ENCODE data around the gene TNFSF9.
"Not testable (repeated sequence)": the region's sequence is repeated elsewhere in the genome, so short reads cannot be mapped to it uniquely, and the experiment has no call there.

The TNFSF9 gene

GRCh38 chr19:6572217-6572616, 41.4 kb downstream of the TNFSF9 start:
- no peak for DNase-seq (ENCODE audit: low read depth in 3 of 3)

GRCh38 chr19:6573350-6573749, 42.5 kb downstream of the TNFSF9 start:
- no peak for DNase-seq (ENCODE audit: low read depth in 3 of 3)

DNA sequence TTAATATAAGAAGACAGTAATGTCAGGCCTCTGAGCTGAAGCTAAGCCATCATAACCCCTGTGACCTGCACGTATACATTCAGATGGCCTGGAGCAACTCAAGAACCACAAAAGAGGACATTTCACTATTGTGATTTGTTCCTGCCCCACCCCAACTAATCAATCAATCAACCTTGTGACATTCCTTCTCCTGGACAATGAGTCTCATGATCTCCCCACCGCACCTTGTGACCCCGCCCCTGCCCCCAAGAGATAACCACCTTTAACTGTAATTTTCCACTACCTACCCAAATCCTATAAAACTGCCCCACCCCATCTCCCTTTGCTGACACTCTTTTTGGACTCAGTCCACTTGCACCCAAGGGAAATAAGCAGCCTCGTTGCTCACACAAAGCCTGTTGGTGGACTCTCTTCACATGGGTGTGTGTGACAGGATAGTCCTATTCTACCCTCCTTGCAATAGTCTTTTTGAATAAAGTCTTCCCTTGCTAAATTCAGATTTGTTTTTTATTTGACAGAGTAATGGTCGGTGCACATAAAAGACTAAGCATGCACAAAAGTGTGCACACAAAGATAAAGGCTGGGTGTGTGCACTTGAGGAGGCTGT, 46.1 kb downstream of the TNFSF9 start:
- no peak for DNase-seq (ENCODE audit: low read depth in 3 of 3)

DNA sequence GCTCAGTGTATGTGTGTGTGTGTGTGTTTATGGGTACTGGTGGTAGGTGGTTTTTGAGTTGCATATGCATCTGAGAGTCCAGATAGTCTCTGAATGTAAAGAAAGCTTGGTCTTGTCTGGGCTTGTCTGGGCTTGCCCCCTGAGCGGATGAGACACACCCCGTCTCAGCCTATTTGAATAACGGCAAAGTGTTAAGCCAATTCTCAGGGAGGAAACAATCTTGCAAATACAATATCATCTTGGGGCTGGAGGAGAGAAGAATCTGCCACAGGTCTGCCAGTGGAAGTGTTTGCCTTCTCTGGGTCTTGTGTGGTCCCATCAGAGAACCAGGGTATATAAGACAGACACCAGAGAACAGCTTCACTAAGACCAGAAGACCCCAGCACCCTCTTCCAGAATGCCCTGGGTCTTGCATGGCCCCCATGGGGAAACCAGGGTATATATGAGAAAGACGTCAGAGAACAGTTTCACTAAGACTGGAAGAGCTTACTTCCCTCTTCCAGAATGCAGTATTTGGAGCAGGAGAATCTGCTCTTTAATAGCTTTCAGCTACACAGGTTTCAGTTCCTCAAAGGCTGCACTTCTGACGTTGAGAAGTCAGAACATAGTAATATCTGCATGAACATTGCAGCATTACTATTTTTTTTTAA, 46.8 kb downstream of the TNFSF9 start:
- DNase-seq (ENCODE audit: low read depth in 3 of 3) = no peak

DNA sequence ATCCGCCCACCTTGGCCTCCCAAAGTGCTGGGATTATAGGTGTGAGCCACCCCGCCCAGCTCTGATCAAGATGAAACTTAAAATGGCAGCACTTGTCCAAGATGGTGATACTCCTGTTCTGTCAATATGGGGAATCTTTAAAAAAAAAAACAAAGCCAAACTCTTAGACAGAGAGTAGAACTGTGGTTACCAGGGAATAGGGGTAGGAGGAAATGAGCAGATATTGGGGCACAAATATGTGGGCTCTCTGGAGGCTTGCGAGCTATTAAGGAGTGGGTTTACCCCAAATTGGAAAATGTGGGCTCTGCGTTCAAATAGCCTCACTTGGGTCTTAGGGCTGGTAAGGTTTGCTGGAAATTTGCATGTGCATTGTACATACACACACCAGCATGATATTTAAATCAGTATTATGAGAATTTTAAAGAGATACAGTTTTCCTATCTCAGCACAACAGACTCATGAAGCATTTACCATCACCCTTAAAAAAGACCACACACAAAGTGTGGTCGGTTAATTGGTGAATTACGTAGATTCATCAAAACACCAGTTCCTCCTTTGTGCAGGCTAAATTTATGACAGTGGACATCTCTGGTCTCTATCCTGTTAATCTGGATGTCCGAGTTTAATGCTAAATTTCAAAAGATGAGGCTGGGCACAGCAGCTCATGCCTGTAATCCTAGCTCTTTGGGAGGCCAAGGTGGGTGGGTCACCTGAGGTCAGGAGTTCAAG, 48.8 kb downstream of the TNFSF9 start:
- no peak for DNase-seq (ENCODE audit: low read depth in 3 of 3)

DNA sequence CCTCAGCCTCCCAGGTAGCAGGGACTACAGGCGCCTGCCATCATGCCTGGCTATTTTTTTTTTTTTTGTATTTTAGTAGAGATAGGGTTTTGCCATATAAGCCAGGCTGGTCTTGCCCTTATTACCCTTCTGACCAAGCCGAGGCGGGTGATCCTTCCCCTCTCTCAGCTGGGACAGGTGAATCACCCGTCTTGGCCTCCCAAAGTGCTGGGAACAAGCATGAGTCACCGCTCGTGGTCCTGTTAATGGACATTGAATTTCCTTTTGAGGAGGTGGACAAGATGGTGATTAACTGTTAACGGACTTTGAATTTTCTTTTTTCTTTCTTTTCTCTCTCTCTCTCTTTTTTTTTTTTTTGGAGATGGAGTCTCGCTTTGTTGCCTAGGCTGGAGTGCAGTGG, 49.5 kb downstream of the TNFSF9 start:
- no peak for DNase-seq (ENCODE audit: low read depth in 3 of 3)

- not testable (repeated sequence) for DNase-seq (ENCODE audit: low read depth in 3 of 3)
Measured at GRCh38 chr19:6582515-6583484, 52.0 kb downstream of the TNFSF9 start.
